Lower lobe of right lung (tissue), 2 donors: Measurements from ENCODE around the gene PADI3. TPM values are rescaled to one million over a fixed set of nuclear protein-coding genes. Genes with fewer than 3 reads are reported as not detected.
A peak's percentile ranks its signal among the peaks of the same experiment; 100 is the strongest.

Source experiments
- ATAC-seq, 2 donors: fragments of 200-7000 bp; cut with Tn5 transposase; one replicate each; pipeline ENCODE4 v1.9.1; 2020 to 2022; ENCODE audit warnings: mild to moderate bottlenecking in 2 of 2, moderate library complexity in 2 of 2
- DNase-seq: peaks from one replicate; pipeline ENCODE4 v3.0.0-alpha.2; 2020
- H3K27ac ChIP-seq: fragments of 200-600 bp; one replicate; pipeline ENCODE4 v1.8.0; 2022
- H3K27me3 ChIP-seq: fragments of 200-600 bp; one replicate; pipeline ENCODE4 v1.8.0; 2022; ENCODE audit warnings: low read depth
- H3K36me3 ChIP-seq: fragments of 200-600 bp; one replicate; pipeline ENCODE4 v1.8.0; 2022; ENCODE audit warnings: mild to moderate bottlenecking
- H3K4me1 ChIP-seq: fragments of 200-600 bp; one replicate; pipeline ENCODE4 v1.8.0; 2022
- H3K4me3 ChIP-seq: fragments of 200-600 bp; one replicate; pipeline ENCODE4 v1.8.0; 2022; ENCODE audit warnings: mild to moderate bottlenecking
- H3K9me3 ChIP-seq: fragments of 200-600 bp; one replicate; pipeline ENCODE4 v1.8.0; 2022
- intact Hi-C: fragments of 100-400 bp; cut with DNase I; formaldehyde crosslinking; loops from one replicate; pipeline ENCODE4 v1.11.0; 2022
- total RNA-seq: library from RNA; stranded (reverse); fragmentation: NEBNext Ultra II Directional; extraction: Animal tissue kit (Norgen Biotek cat#: 25700); gene quantifications from one replicate; pipeline ENCODE4 v1.2.1, GENCODE V29; 2021
- TF ChIP-seq, protein P1 (sequence below): fragments of 200-600 bp; IDR thresholded peaks from one replicate; pipeline ENCODE4 v1.8.0; 2022; ENCODE audit warnings: antibody characterized with exemption, mild to moderate bottlenecking
- donor health status: DM: no; HTN: yes; CAD: no; lungs with severe emphysema.

Gene PADI3
- total RNA-seq, 1 donor from 2014 or later, result not detected

DNA sequence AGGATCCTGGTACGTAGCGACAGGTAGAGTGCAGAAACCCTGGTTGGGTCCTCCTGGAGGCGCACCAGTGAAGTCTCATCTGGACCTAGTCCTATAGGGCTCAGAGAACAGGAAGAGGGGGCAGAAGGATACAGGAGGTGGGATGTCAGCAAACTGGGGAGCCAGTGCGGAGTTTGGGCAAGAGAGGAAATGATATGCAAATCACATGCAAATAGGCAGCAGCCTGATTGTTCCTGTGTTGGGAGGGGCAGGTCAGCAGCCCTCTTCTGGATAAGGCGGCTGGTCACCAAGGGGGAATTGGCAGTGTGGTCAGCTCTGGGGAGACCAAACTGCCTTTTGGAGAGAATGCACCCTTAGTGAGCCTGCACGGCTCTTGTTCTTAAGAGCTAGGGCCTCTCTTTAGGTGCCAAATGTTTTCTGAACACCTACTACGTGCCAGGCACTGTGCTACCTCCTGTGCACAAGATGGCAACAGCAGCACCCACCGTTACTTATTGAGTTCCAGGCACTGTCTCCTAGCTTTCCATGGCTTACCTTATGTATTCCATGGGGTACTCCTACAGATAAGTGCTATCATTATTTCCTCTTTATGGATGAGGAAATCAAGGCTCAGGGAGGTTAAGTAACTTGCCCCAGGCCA is 18.1 kb upstream of the PADI3 start:
- no peak overlapping the region for H3K4me3 ChIP-seq
- peaks cover 8% of the 10 kb centered on the region for H3K27me3 ChIP-seq
- H3K9me3 ChIP-seq, result no peaks in the 10 kb centered on the region
- peaks cover 6% of the 10 kb centered on the region for H3K4me1 ChIP-seq
- ATAC-seq (no peak), DNase-seq (no peak)
- H3K36me3 ChIP-seq, result no peaks in the 10 kb centered on the region
- H3K27ac ChIP-seq, result no peak overlapping the region
- intact Hi-C loops, result loop anchor here (10.0 kb wide), 1 partner anchor 106 kb away; no protein-coding TSS in a partner anchor
- TF ChIP-seq, protein P1, sequence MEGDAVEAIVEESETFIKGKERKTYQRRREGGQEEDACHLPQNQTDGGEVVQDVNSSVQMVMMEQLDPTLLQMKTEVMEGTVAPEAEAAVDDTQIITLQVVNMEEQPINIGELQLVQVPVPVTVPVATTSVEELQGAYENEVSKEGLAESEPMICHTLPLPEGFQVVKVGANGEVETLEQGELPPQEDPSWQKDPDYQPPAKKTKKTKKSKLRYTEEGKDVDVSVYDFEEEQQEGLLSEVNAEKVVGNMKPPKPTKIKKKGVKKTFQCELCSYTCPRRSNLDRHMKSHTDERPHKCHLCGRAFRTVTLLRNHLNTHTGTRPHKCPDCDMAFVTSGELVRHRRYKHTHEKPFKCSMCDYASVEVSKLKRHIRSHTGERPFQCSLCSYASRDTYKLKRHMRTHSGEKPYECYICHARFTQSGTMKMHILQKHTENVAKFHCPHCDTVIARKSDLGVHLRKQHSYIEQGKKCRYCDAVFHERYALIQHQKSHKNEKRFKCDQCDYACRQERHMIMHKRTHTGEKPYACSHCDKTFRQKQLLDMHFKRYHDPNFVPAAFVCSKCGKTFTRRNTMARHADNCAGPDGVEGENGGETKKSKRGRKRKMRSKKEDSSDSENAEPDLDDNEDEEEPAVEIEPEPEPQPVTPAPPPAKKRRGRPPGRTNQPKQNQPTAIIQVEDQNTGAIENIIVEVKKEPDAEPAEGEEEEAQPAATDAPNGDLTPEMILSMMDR, result no peak

DNA sequence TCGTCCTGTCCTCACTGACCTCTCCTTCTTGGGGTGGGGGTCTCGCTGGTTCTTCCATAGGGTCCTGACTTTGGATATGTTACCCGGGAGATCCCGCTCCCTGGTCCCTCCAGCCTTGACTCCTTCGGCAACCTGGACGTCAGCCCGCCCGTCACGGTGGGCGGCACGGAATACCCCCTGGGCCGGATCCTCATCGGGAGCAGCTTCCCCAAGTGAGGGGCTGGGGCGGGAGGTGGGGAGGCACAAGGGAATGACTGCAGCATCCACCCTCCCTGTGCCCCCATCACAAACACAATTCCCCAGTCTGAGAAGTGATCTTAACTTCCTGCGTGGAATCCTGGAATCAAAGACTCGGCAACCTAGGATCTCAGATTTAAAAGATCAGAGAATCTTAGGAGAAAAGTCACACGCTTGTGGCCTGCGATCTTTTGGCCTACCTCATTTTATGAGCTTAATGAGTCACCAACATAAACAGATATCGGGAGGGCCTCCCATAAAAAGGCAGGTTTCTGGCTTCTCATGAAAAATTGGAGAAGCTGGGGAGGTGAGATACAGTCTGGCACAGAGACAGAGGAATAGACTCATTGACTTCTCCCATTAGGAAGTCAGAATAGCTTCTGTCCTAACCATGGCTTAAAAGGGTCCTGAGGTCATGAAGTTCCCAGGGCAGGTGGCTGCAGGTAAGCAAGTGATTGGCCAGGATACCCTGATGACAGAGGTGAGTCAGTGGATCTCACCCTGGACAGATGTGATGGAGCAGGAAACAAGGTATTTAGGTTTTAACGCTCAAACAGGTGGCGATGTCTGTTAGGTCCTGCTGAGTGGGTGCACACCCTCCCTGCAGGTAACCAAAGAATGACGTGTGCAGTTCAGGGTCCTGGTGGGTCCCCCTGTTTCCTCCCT is 15.9 kb upstream of the PADI3 start:
- intact Hi-C loops, result loop anchor here (10.0 kb wide), 1 partner anchor 108 kb away; no protein-coding TSS in a partner anchor
- no peak for ATAC-seq

DNA sequence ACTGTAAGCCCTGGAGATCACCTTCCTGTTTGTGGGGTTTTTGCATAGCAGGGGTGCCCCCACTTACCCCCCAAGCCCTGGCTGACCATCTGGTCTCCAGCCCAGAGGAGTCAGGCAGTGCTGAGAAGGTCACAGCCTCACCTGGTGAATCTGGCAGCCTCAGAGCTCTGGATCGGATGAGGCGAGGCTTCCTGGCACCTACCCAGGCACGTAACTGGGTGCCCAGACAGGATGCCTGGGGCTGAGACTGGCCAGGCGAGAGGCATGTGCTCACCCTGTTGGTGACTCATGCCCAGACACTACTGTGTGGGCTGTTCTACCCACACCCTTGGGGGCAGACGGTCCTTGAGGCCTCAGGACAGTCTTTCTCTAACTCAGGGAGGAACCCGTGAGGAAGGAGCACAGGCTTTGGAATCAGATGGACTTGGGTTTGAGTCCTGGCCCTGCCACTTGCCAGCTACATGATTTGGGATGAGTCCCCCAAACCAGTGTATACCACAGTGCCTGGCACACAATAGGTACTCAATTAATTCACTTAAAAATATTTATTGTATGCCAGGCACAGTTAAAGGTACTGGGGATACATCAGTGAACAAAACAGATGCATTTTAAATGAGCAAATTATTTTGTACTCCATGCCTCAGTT is 15.1 kb upstream of the PADI3 start:
- TF ChIP-seq, protein P1, result no peak
- Histone ChIP-seq H3K27ac (no peak overlapping the region), H3K4me3 (no peak overlapping the region), H3K36me3 (no peaks in the 10 kb centered on the region), H3K27me3 (peaks cover 10% of the 10 kb centered on the region), H3K9me3 (no peaks in the 10 kb centered on the region), H3K4me1 (peaks cover 6% of the 10 kb centered on the region)
- DNase-seq (peak; percentile 79), ATAC-seq (peak; percentile 83 to 86)
- intact Hi-C loops, result loop anchor here (10.0 kb wide), 1 partner anchor 109 kb away; no protein-coding TSS in a partner anchor

More for the DNA sequence above, 15.9 kb upstream of the PADI3 start:
- Histone ChIP-seq H3K4me3 (no peak overlapping the region), H3K4me1 (peaks cover 6% of the 10 kb centered on the region), H3K27ac (no peak overlapping the region), H3K9me3 (no peaks in the 10 kb centered on the region), H3K36me3 (no peaks in the 10 kb centered on the region), H3K27me3 (peaks cover 10% of the 10 kb centered on the region)
- TF ChIP-seq, protein P1, result no peak
- no peak for DNase-seq

DNA sequence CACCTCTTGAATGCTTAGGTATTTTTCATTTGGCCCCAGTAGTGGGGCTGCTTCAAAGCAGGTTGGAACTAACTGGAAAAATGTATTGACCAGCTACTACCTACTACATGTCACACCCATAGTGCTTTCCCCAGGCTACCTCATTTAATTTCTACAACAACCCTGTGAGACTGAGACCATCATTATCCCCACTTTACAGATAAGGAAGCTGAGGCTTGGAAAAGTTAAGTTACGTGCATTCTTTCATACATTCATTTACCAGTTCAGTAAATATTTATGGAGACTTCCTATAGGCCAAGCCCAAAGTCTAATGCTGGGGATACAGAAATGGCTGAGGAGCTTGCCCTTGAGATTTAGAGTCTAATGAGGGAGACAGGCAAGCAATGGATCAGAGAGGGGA is 14.5 kb upstream of the PADI3 start:
- TF ChIP-seq, protein P1, result no peak
- DNase-seq, result no peak
- Histone ChIP-seq H3K27ac (no peak overlapping the region), H3K36me3 (no peaks in the 10 kb centered on the region), H3K4me3 (no peak overlapping the region), H3K27me3 (peaks cover 10% of the 10 kb centered on the region), H3K4me1 (peaks cover 6% of the 10 kb centered on the region), H3K9me3 (no peaks in the 10 kb centered on the region)
- intact Hi-C loops, result loop anchor here (10.0 kb wide), 1 partner anchor 110 kb away; no protein-coding TSS in a partner anchor
- no peak for ATAC-seq
